K562 (cell line): Measurements from ENCODE around the gene HMCN1. TPM values are rescaled to one million over a fixed set of nuclear protein-coding genes. Genes with fewer than 3 reads are reported as not detected.

ENCODE experiments used
- ATAC-seq: fragments of 200-7000 bp; cut with Tn5 transposase; 3 replicates; pipeline ENCODE4 v1.9.1; 2020; ENCODE audit warnings: moderate library complexity
- BruUV-seq: library from RNA; stranded (reverse); fragments of 400-500 nt; replicated peaks from 2 replicates; lab custom pipeline; 2021; lab: Mats Ljungman, UMichigan
- CTCF ChIA-PET: fragments of 300-600 bp; formaldehyde crosslinking; extraction: SDS; loops from one replicate; lab custom pipeline; 2021; ENCODE audit warnings: low intra/inter-chr PET ratio; lab: Yijun Ruan, JAX
- POLR2A ChIA-PET: fragments of 300-600, 350-650 bp; sonication (Branson Sonifier 250); formaldehyde crosslinking; extraction: SDS; loops from one replicate; lab custom pipeline; 2021; ENCODE audit warnings: antibody characterized with exemption, inconsistent platforms; lab: Yijun Ruan, JAX
- DNase-seq, 4 experiments: peaks; one replicate each; pipeline versions ENCODE4 v3.0.0 to v3.0.0-alpha.2; 2011 to 2018; ENCODE audit warnings: low spot score in 3 of 4, mixed read lengths in 3 of 4; ENCODE audit errors: extremely low read depth in 1 of 4
- FAIRE-seq: peaks from 2 replicates; lab custom pipeline; 2011; peaks lifted over from hg19 to GRCh38; lab: Jason Lieb, UNC
- H2AFZ ChIP-seq: 2 replicates; pipeline ENCODE4 v1.6.0; 2011; ENCODE audit warnings: low read depth, low read length, control low read depth, inconsistent platforms
- H3K27ac ChIP-seq: fragments of 200-600 bp; 3 replicates; pipeline ENCODE4 v1.8.0; 2011; ENCODE audit warnings: low read depth, mild to moderate bottlenecking, control low read depth, inconsistent platforms, low read length, moderate library complexity, mixed read lengths; ENCODE audit errors: extremely low read depth
- H3K27me3 ChIP-seq, 2 experiments: fragments of 300-600 bp in 1 of 2; 2 replicates in 1 of 2; 3 replicates in 1 of 2; pipeline versions ENCODE4 v1.6.0 to v1.8.0; 2011; ENCODE audit warnings: inconsistent platforms in 2 of 2, low read length in 2 of 2, mild to moderate bottlenecking in 1 of 2, mixed read lengths in 1 of 2, moderate library complexity in 1 of 2; ENCODE audit not compliant: control insufficient read depth in 2 of 2, insufficient read depth in 2 of 2
- H3K36me3 ChIP-seq: fragments of 300-600 bp; 3 replicates; pipeline ENCODE4 v1.8.0; 2011; ENCODE audit warnings: mild to moderate bottlenecking, low read length, inconsistent platforms; ENCODE audit not compliant: control insufficient read depth, insufficient read depth
- H3K4me1 ChIP-seq, 2 experiments: fragments of 200-600 bp in 1 of 2; replicated peaks in 1 of 2; 2 replicates in 1 of 2; 3 replicates in 1 of 2; pipeline versions ENCODE4 v1.5.1 to v1.8.0; 2011; ENCODE audit warnings: inconsistent platforms in 2 of 2, low read length in 2 of 2, mild to moderate bottlenecking in 1 of 2, mixed read lengths in 1 of 2, moderate library complexity in 1 of 2; ENCODE audit not compliant: control insufficient read depth in 2 of 2, insufficient read depth in 2 of 2
- H3K4me2 ChIP-seq: 2 replicates; pipeline ENCODE4 v1.6.1; 2011; ENCODE audit warnings: low read length, control low read depth, inconsistent platforms, mixed read lengths; ENCODE audit not compliant: insufficient read depth
- H3K4me3 ChIP-seq: fragments of 200-600 bp; sonication (generic), shearing (Covaris generic); 2 replicates; pipeline ENCODE4 v1.5.1; 2016; ENCODE audit warnings: control low read depth, inconsistent platforms
- H3K79me2 ChIP-seq: fragments of 200-600 bp; 3 replicates; pipeline ENCODE4 v1.8.0; 2011; ENCODE audit warnings: low read length, inconsistent platforms; ENCODE audit not compliant: control insufficient read depth, insufficient read depth
- H3K9ac ChIP-seq, 2 experiments: 2 replicates each; pipeline versions ENCODE4 v1.6.0 to v1.6.1; 2011; ENCODE audit warnings: low read depth in 2 of 2, low read length in 2 of 2, control low read depth in 1 of 2, inconsistent platforms in 1 of 2, mild to moderate bottlenecking in 1 of 2, mixed read lengths in 1 of 2; ENCODE audit not compliant: insufficient read depth in 1 of 2
- H3K9me1 ChIP-seq: one replicate; pipeline ENCODE4 v1.6.0; 2011; ENCODE audit warnings: inconsistent platforms, mild to moderate bottlenecking, low read length, moderate library complexity; ENCODE audit not compliant: control insufficient read depth, insufficient read depth
- H3K9me3 ChIP-seq: replicated peaks from 2 replicates; pipeline ENCODE4 v1.5.1; 2011; ENCODE audit warnings: low read depth, low read length, inconsistent platforms; ENCODE audit not compliant: control insufficient read depth, insufficient read depth
- H4K20me1 ChIP-seq: replicated peaks from 2 replicates; pipeline ENCODE4 v1.6.1; 2011; ENCODE audit warnings: low read length, inconsistent platforms, mixed read lengths; ENCODE audit not compliant: control insufficient read depth, insufficient read depth
- ARID4B ChIP-seq: sonication (generic); formaldehyde crosslinking; IDR thresholded peaks from 2 replicates; pipeline ENCODE4 v1.8.0; 2022; ENCODE audit warnings: mild to moderate bottlenecking, missing genetic modification reagents
- C11orf30 ChIP-seq: fragments of 450-650 bp; IDR thresholded peaks from 2 replicates; pipeline ENCODE4 v1.6.1; 2016; ENCODE audit warnings: low read depth, mild to moderate bottlenecking
- CGGBP1 ChIP-seq: fragments of 250-450 bp; sonication (Bioruptor Pico); IDR thresholded peaks from 2 replicates; pipeline ENCODE4 v1.9.0; 2021; ENCODE audit warnings: mild to moderate bottlenecking
- KAT2B ChIP-seq: IDR thresholded peaks from one replicate; pipeline ENCODE4 v1.6.1; 2012; ENCODE audit warnings: low read depth, mild to moderate bottlenecking, control low read depth, inconsistent platforms, low read length, moderate library complexity
- KDM2B ChIP-seq: fragments of 250-450 bp; sonication (Bioruptor Pico); IDR thresholded peaks from 2 replicates; pipeline ENCODE4 v1.8.0; 2021; ENCODE audit warnings: mild to moderate bottlenecking, moderate library complexity
- KDM4B ChIP-seq, 2 experiments: fragments of 450-650 bp in 1 of 2; sonication (generic) in 1 of 2; IDR thresholded peaks; 2 replicates each; pipeline ENCODE4 v1.6.1; 2016 to 2017; ENCODE audit warnings: borderline replicate concordance in 2 of 2, antibody characterized with exemption in 1 of 2, low read depth in 1 of 2, mild to moderate bottlenecking in 1 of 2
- KLF16 ChIP-seq: IDR thresholded peaks from 2 replicates; pipeline ENCODE4 v1.6.1; 2016; ENCODE audit warnings: antibody characterized with exemption
- MAFG ChIP-seq: fragments of 450-650 bp; conservative IDR thresholded peaks from 2 replicates; pipeline ENCODE4 v1.6.1; 2016; ENCODE audit warnings: missing genetic modification characterization, missing compliant biosample characterization
- RBM22 ChIP-seq: fragments of 200-400 bp; formaldehyde crosslinking; IDR thresholded peaks from 2 replicates; pipeline ENCODE4 v1.6.1; 2018; ENCODE audit warnings: low read length, low read depth; ENCODE audit not compliant: poor library complexity, severe bottlenecking
- SETDB1 ChIP-seq: IDR thresholded peaks from one replicate; pipeline ENCODE4 v1.6.1; 2012; ENCODE audit warnings: low read length, control low read depth, inconsistent platforms
- TEAD1 ChIP-seq, 2 experiments: fragments of 450-650 bp in 1 of 2; sonication (generic) in 1 of 2; formaldehyde crosslinking; IDR thresholded peaks; 2 replicates each; pipeline versions ENCODE4 v1.4.0 to v1.8.0; 2020 to 2022; ENCODE audit warnings: mild to moderate bottlenecking in 2 of 2, missing genetic modification reagents in 1 of 2
- ZNF133 ChIP-seq: fragments of 250-450 bp; sonication (Bioruptor Pico); IDR thresholded peaks from 2 replicates; pipeline ENCODE4 v1.4.0; 2020; ENCODE audit warnings: mild to moderate bottlenecking
- ZNF239 ChIP-seq: fragments of 250-450 bp; sonication (Bioruptor Pico); IDR thresholded peaks from 2 replicates; pipeline ENCODE4 v1.4.0; 2020; ENCODE audit warnings: mild to moderate bottlenecking
- ZNF316 ChIP-seq: fragments of 450-650 bp; IDR thresholded peaks from 2 replicates; pipeline ENCODE4 v1.6.1; 2016
- ZNF668 ChIP-seq: fragments of 250-450 bp; sonication (Bioruptor Pico); IDR thresholded peaks from 2 replicates; pipeline ENCODE4 v1.8.0; 2022; ENCODE audit warnings: mild to moderate bottlenecking, inconsistent platforms
- WGBS: fragments of 100-300 bp; shearing (Covaris generic); methylation state at CpG from one replicate; pipeline ENCODE4 v1.1.6; 2016; ENCODE audit warnings: low coverage, mixed read lengths; ENCODE audit not compliant: insufficient coverage; ENCODE audit errors: missing lambda C conversion rate; 5-methylcytosine and 5-hydroxymethylcytosine counted together
- in situ Hi-C: fragments of 300-500 bp; cut with MboI; formaldehyde crosslinking; loops from 4 replicates; pipeline ENCODE4 v1.15.0; 2018; ENCODE audit warnings: inconsistent platforms, mixed read lengths
- intact Hi-C: fragments of 100-400 bp; cut with micrococcal nuclease; formaldehyde crosslinking; loops from 2 replicates; pipeline ENCODE4 v1.14.2; 2022
- polyA plus RNA-seq, 8 experiments: library from polyadenylated mRNA; depleted of rRNA in 4 of 8; stranded (reverse) in 5 of 8; unstranded in 3 of 8; fragments of >200 nt; fragmentation: Nextera tagmentation in 2 of 8; fragmentation: Illumina TruSeq in 1 of 8; extraction: Ambion mirVana in 2 of 8; extraction: Trizol in 1 of 8; gene quantifications; 2 replicates each; pipeline versions ENCODE4 v1.2.1 to v1.2.3, GENCODE V29; 2011 to 2014; ENCODE audit warnings: inconsistent platforms in 1 of 8, missing spikeins in 1 of 8
- total RNA-seq, 7 experiments: library from RNA; depleted of rRNA in 6 of 7; stranded (reverse); fragments of >200 nt in 6 of 7; fragmentation: Illumina TruSeq in 2 of 7; extraction: Trizol in 2 of 7; gene quantifications; 2 replicates each; pipeline versions ENCODE4 v1.2.1 to v1.2.3, GENCODE V29; 2011 to 2021; ENCODE audit warnings: low replicate concordance in 1 of 7

The HMCN1 gene
- total and polyA plus RNA-seq, 9 of the 15 experiments (the other 6 are each of a cell fraction or from before 2014, with no cell fraction given): 0.07 to 0.36 (median 0.21) TPM

GRCh38 chr1:185727726-185728125 is 6.5 kb upstream of the HMCN1 start (continued):
- TF ChIP-seq CGGBP1 (CRISPR knock-in tag) (no peak), KLF16 (no peak), SETDB1 (no peak), RBM22 (no peak)

GRCh38 chr1:185731446-185731845 is 2.7 kb upstream of the HMCN1 start:
- 6% methylated on average over 1 of the region's 1 CpG for WGBS
- H3K4me1 ChIP-seq: peaks cover 0 to 6% of the 10 kb centered on the region in 2 experiments; a peak in 4 of 5 replicates
- CTCF ChIA-PET: no interaction called here
- POLR2A ChIA-PET: no interaction called here
- H3K9me1 ChIP-seq: no peaks in the 10 kb centered on the region
- H3K4me3 ChIP-seq: no peak overlapping the region
- no TSS peak for BruUV-seq
- H3K4me2 ChIP-seq: no peak overlapping the region
- in situ Hi-C loops (no loop called here), intact Hi-C loops (no loop called here)
- no peak overlapping the region for H3K27ac ChIP-seq
- no peak for DNase-seq
- H4K20me1 ChIP-seq: no peaks in the 10 kb centered on the region
- no peaks in the 10 kb centered on the region for H3K79me2 ChIP-seq
- H2AFZ ChIP-seq: no peak overlapping the region
- no peak for TF ChIP-seq ARID4B (CRISPR knock-in tag)
- peak; percentile 34; the same call in 1 of the 2 replicates for TF ChIP-seq C11orf30
- peak; percentile 84 for TF ChIP-seq ZNF316
- no peak for TF ChIP-seq KAT2B
- no peak for TF ChIP-seq ZNF239 (CRISPR knock-in tag)
- peak; percentile 32; the same call in 1 of the 2 replicates for TF ChIP-seq MAFG
- TF ChIP-seq TEAD1 (CRISPR knock-in tag; IDR thresholded peaks at IDR 0.05): no peak
- no peak for TF ChIP-seq ZNF133 (CRISPR knock-in tag)
- no peak for TF ChIP-seq ZNF668 (CRISPR knock-in tag)
- TF ChIP-seq KDM4B (IDR thresholded peaks at IDR 0.05; ENCODE audit: borderline replicate concordance in 2 of 2, low read depth in 1 of 2): no peak
- no peak for TF ChIP-seq KDM2B
- no peak overlapping the region for H3K9ac ChIP-seq
- peaks cover 9 to 11% of the 10 kb centered on the region in 2 experiments; a peak in 4 of 5 replicates for H3K27me3 ChIP-seq
- no peak for FAIRE-seq
- H3K9me3 ChIP-seq: no peaks in the 10 kb centered on the region
- H3K36me3 ChIP-seq: no peaks in the 10 kb centered on the region
- ATAC-seq: no peak
